GM19468 (cell line): ENCODE measurements around the gene NAT9.

Source experiments
- ATAC-seq: cut with Tn5 transposase; IDR thresholded peaks from one replicate; pipeline ENCODE4 v1.9.1; 2021; ENCODE audit warnings: mild to moderate bottlenecking, moderate library complexity, moderate number of reproducible peaks; ENCODE audit not compliant: unreplicated experiment; ENCODE audit errors: extremely low read depth

Gene NAT9

DNA sequence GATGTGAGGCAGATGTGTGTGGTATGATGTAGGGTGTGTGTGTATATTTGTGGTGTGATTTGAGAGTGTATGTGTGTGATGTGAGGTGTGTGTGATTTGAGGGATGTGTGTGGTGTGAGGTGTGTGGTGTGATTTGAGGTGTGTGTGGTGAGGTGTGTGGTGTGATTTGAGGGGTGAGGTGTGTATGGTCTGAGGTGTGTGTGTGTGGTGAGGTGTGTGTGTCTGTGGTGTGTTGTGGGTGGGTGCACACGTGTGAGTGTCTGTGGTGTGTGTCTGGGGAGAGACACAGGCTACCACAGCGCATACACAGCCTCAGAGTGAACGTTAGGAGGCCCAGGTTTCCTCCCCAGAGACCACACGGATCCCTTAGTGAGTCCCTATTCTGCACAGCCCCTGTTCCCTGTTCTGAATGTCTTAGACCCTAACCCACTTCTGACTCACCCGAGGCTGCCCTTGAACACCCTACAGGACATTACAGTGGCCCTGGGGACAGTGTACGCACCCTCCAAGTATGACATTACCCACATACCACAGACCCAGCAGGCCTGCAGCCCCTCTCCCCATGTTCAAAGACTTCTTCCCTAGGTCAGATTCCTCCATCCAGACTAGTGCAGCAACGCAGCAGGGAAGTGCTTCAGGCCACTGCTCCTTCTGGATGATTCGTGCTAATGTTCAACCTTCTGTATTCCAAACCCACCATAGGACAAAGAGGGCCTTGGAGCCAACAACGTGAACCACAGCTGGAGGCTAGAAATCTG is 42.6 kb downstream of the NAT9 start:
- ATAC-seq = no peak

DNA sequence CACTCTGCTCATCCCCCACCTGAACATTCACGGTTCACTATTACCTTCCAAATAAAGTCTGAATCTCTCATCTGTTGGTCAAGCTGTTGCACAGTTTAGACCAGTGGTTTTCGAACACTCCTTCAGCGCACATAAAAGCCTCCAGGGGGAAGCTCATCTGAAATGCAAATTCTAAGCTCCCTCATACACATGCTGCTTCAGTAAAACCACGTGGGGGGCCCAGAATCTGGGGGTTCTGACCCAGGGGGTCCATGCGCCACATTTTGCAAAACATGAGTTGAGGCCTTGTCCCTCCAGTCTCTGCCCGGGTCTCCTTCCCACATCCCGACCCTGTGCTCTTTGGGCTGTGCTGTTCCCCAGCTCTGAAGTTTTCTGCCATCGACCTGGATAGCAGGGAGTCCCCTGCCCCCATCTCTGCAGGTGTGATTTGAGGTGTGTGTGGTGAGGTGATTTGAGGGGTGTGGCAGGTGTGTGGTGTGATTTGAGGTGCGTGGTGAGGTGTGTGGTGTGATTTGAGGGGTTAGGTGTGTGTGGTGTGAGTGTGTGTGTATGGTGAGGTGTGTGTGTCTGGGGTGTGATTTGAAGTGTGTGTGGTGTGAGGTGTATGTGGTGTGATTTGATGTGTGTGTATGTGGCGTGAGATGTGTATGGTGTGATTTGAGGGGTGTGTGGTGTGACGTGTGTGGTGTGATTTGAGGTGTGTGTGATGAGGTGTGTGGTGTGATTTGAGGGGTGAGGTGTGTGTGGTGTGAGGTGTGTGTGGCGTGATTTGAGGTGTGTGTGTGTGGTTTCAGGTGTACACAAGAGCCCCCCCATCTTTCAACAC is 43.9 kb downstream of the NAT9 start:
- no peak for ATAC-seq

GRCh38 chr17:74731347-74731605 is 44.9 kb downstream of the NAT9 start:
- no peak for ATAC-seq

- no peak for ATAC-seq
Measured at GRCh38 chr17:74730491-74731346, 45.4 kb downstream of the NAT9 start.

DNA sequence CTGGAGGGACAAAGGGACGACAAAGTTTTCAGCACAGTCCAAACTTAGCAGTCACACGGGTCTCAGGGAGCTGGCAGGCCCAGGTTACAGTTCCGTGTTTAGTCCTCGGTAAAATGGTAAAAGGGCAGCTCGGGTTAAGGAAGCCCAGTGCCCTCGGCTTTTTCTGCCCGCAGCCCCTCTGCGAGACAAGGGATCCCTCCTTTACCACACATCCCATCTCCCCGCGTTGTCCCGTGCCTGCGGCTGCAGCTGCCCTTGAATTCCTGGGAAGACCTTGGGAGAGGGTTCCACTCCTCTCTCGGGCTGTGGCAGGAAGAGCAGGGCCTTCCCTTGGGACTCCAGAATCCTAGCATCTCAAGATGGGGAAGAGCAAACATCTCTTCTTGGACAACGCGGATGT is 46.3 kb downstream of the NAT9 start:
- no peak for ATAC-seq

DNA sequence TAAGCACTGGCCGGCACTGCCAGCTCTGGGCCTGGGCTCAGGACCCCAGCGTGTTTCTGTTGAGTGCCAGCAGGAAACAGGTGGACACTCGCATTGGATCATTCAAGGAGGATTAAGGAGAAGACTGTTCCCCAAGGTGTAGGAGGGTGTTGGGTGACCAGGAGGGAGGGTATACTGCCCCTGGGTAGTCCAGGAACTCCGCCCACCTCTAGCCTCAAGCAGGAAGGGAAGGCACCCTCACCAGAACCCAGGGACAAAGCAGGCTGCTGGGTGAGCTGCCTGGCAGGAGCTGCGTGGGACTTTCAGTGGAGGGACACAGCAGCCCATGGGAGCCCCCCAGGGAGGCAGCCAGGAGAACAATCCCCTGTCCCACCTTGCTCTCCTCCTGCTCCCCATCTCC is 46.8 kb downstream of the NAT9 start:
- no peak for ATAC-seq

DNA sequence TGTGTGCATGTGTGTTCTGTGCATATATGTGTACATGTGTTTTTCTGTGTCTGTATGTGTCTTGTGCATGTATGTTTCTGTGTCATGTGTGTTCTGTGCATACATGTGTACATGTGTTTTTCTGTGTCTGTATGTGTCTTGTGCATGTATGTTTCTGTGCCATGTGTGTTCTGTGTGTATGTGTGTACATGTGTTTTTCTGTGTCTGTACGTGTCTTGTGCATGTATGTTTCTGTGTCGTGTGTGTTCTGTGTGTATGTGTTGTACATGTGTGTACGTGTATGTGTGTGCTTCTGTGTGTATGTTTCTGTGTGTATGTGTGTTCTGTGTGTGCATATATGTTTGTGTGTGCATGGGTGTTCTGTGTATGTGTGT is 47.5 kb downstream of the NAT9 start:
- no peak for ATAC-seq

DNA sequence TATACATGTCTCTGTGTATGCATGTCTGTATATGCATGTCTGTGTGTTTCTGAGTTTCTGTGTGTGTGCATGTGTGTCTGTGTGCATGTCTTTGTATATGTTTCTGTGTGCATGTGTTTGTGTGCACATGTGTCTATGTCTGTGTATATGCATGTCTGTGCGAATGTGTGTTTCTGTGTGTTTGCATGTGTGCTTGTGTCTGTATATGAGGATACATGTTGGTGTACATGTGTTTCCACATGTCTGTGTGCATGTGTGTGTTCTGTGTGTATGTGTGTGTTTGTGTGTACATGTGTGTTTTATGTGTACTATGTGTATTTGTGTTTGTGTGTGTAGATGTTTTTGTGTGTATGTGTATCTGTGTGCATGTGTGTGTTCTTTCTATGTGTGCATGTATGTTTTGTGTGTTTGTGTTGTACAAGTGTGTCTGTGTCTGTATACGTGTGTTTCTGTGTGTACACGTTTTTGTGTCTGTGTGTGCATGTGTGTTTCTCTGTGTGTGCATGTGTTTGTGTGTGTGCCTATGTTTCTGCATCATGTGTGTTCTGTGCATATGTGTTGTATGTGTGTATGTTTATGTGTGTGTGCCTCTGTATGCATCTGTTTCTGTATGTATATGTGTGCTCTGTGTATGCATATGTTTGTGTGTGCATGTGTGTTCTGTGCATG is 48.0 kb downstream of the NAT9 start:
- no peak for ATAC-seq

DNA sequence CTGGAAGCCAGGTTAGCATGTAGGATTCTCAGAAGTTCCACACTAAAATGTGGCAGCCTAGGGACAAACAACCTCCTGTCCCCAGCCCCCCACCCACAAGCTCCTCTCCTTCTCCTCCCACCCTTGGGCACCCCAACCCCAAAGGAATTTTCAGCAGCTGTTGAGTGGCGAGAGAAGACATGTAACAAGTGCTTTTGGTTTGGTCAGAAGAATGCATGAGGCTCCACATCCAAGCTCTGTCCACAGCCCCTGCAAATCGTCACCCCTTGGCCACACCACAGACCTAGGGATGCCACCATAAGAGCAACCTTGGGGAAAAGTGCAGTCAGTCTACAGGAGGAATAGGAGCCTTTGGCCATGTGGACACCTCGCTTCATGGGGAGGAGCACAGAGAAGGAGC is 51.0 kb downstream of the NAT9 start:
- no peak for ATAC-seq

DNA sequence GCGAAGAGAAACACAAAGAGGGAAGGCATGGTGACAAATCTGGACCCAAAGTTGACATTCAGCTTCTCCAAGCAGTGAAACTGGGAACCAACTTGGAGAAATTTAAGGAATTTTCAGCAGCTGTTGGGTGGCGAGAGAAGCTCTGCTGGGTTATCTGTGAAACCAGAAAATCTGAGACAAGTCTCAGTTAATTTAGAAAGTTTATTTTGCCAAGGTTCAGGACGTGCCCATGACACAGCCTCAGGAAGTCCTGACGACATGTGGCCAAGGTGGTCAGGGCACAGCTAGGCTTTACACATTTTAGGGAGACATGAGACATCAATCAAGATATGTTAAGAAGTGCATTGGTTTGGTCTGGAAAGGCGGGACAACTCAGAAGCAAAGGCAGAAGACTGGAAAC is 52.3 kb downstream of the NAT9 start:
- no peak for ATAC-seq

GRCh38 chr17:74722782-74723181 is 53.4 kb downstream of the NAT9 start:
- no peak for ATAC-seq
